ENCODE data around the gene RNF207. TPM values are rescaled to one million over a fixed set of nuclear protein-coding genes. Genes with fewer than 3 reads are reported as not detected.
A peak's percentile ranks its signal among the peaks of the same experiment; 100 is the strongest.

RNF207 gene
- total RNA-seq, 1 experiment from 2014 or later: 9.2 TPM

DNA sequence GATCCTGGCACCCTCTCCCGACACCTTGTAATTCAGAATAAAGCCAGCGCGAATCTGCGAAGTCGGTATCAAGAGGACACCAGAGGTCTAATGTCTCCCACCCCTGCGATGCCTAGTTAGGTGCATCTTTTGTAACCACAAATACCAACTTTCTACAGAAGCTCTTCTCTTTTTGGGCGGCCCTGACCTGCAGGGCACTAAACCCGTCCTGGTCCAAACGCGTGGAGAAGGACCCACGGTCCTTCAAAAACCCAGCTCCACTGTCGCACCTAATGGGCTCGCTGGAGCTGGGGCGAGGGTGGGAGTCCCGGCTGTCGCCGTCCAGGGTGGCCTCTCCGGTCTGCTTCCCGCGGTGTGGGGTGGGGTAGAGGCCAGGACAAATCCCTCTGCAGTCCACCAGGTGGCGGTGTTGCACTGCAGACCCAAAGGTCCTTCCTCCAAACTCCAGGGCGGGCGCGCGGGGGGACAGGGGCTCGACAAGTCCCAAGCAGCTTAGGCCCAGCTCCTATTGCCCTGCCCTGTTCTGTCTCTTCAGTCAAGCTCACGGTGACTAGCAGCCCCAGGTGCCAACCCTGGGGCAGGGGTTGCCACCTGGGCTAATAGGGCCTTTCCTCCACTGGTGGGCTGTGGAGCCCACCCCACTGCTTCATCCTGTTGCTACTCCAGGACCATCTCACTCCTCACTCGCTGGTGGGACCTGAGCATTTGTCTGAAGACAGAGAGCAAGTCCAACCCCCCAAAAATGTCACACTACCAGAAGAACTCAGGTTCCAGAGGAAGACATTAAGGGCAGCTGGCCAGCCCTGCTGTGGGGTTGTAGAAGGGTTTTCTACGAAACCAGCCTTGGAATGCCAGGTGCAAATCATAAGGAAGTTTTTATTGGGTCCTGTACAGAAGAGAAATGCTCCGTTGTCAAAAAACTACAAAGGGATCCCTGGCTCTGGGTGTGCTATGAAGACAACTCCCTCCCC lies 40.9 kb downstream of the RNF207 start (continued):
- TF ChIP-seq, protein P1, sequence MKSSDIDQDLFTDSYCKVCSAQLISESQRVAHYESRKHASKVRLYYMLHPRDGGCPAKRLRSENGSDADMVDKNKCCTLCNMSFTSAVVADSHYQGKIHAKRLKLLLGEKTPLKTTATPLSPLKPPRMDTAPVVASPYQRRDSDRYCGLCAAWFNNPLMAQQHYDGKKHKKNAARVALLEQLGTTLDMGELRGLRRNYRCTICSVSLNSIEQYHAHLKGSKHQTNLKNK (CRISPR knock-in tag; IDR thresholded peaks at IDR 0.05): peak; percentile 5; the same call in 1 of the 2 replicates
- TF ChIP-seq ZNF317 (CRISPR knock-in tag; IDR thresholded peaks at IDR 0.05; ENCODE audit: borderline replicate concordance, low read depth): no peak
- TF ChIP-seq ZNF396 (CRISPR knock-in tag; IDR thresholded peaks at IDR 0.05; ENCODE audit: borderline replicate concordance): no peak
- peak; percentile 56; the same call in 1 of the 2 replicates for TF ChIP-seq ZNF416 (CRISPR knock-in tag; IDR thresholded peaks at IDR 0.05)
- TF ChIP-seq TEAD1 (CRISPR knock-in tag; IDR thresholded peaks at IDR 0.05): peak; percentile 51; the same call in 1 of the 2 replicates
- peak; percentile 79 for TF ChIP-seq ZNF423 (CRISPR knock-in tag; IDR thresholded peaks at IDR 0.05)
- 0 out of 2 replicates have a peak, but pooled peaks have one; percentile 26 for TF ChIP-seq ZNF263 (CRISPR knock-in tag; IDR thresholded peaks at IDR 0.05; ENCODE audit: low read depth)
- TF ChIP-seq SP1 (CRISPR knock-in tag; conservative IDR thresholded peaks at IDR 0.05): peak; percentile 38; the same call in 1 of the 2 replicates
- TF ChIP-seq, protein P2, sequence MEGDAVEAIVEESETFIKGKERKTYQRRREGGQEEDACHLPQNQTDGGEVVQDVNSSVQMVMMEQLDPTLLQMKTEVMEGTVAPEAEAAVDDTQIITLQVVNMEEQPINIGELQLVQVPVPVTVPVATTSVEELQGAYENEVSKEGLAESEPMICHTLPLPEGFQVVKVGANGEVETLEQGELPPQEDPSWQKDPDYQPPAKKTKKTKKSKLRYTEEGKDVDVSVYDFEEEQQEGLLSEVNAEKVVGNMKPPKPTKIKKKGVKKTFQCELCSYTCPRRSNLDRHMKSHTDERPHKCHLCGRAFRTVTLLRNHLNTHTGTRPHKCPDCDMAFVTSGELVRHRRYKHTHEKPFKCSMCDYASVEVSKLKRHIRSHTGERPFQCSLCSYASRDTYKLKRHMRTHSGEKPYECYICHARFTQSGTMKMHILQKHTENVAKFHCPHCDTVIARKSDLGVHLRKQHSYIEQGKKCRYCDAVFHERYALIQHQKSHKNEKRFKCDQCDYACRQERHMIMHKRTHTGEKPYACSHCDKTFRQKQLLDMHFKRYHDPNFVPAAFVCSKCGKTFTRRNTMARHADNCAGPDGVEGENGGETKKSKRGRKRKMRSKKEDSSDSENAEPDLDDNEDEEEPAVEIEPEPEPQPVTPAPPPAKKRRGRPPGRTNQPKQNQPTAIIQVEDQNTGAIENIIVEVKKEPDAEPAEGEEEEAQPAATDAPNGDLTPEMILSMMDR (IDR thresholded peaks at IDR 0.05): peak; percentile 99
- TF ChIP-seq CREM (CRISPR knock-in tag; IDR thresholded peaks at IDR 0.05): 0 out of 2 replicates have a peak, but pooled peaks have one; percentile 24

DNA sequence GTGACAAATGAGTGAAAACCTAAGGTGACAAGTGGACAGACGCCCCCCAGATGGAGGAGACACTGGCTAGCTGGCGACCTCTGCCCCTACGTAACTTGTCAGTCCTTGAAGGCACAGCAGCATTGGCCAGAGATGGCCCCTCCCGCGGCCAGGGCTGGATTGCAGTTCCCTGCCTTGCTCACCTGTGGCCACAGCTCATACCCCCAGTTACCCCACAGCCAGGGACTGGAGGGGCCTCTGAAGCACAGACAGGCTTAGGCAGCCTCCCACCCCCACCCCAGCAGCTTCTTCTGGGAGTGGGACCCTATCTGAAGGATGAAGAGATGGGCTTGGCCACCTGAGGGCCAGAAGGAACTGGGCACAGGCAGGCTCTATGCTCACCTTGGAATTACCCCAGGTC lies 41.7 kb downstream of the RNF207 start:
- Mint-ChIP-seq H3K4me3 (no peak overlapping the region), H3K27me3 (ENCODE audit: low read depth) (peaks cover 61% of the 10 kb centered on the region), H3K27ac (no peak overlapping the region), H3K4me1 (peaks cover 20% of the 10 kb centered on the region), H3K9me3 (no peaks in the 10 kb centered on the region), H3K36me3 (no peaks in the 10 kb centered on the region)
- ChIA-PET POLR2A (interaction anchor here (0.6 to 4.8 kb wide), 5 partner anchors 10 to 392 kb away, joined by 3 to 22 read pairs (median 3); partner anchors contain the start of gene ICMT), CTCF (interaction anchor here (0.6 to 21.4 kb wide), 25 partner anchors 12 to 609 kb away, joined by 3 to 489 read pairs (median 8); partner anchors contain the start of genes ACOT7, GPR153, HES2 and ICMT)
- DNase-seq (ENCODE audit: low spot score) (no peak), ATAC-seq (no peak)
- no peak; the same call in 1 of the 2 replicates for TF ChIP-seq CREB1 (CRISPR knock-in tag; IDR thresholded peaks at IDR 0.05)
- TF ChIP-seq ZNF416 (CRISPR knock-in tag; IDR thresholded peaks at IDR 0.05): 0 out of 2 replicates have a peak, but pooled peaks have one; percentile 6

DNA sequence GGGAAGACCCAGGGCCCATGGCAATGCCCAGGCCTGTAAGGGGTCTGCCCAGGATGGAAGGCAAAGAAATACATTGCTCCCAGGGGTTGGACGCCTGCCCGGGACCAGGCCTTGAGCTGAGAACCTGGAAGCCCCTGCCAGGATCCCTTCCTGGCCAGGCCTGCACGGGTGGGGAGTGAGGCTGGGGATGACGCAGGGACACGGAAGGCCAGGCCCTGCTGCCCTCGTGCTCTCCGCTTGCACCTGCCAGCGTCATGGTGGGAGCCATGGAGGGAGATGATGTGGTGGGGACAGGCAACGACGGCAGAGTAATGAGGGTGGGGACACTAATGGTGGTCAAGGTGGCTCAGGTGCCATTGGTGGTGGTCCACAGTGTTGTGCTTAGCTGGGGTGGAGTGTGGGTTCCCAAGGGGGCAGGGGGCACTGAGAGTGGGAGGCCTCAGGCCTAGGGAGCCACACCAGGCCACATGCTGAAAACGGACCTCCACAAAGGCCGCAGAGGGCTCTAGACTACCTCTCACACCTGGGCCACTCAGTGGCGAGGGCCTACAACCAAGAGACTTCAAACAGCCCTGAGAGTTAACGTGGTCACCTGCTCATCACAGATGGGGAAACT lies 42.4 kb downstream of the RNF207 start:
- no peaks in the 10 kb centered on the region for H3K9me3 Mint-ChIP-seq
- H3K27ac Mint-ChIP-seq: no peak overlapping the region
- no peak for DNase-seq (ENCODE audit: low spot score)
- peaks cover 16% of the 10 kb centered on the region for H3K4me1 Mint-ChIP-seq
- H3K36me3 Mint-ChIP-seq: no peaks in the 10 kb centered on the region
- peak overlapping the region; percentile 57 for H3K4me3 Mint-ChIP-seq
- no peak for ATAC-seq
- H3K27me3 Mint-ChIP-seq (ENCODE audit: low read depth): peaks cover 59% of the 10 kb centered on the region
- ChIA-PET POLR2A (interaction anchor here (0.9 to 4.8 kb wide), 3 partner anchors 11 to 111 kb away, joined by 3 to 22 read pairs (median 5); partner anchors contain the start of gene ICMT), CTCF (interaction anchor here (0.6 to 21.4 kb wide), 18 partner anchors 12 to 609 kb away, joined by 3 to 489 read pairs (median 8); partner anchors contain the start of genes GPR153, HES2, ICMT and RNF207)
- TF ChIP-seq FOXK1 (CRISPR knock-in tag; IDR thresholded peaks at IDR 0.05): 0 out of 2 replicates have a peak, but pooled peaks have one; percentile 7
- TF ChIP-seq, protein P3, sequence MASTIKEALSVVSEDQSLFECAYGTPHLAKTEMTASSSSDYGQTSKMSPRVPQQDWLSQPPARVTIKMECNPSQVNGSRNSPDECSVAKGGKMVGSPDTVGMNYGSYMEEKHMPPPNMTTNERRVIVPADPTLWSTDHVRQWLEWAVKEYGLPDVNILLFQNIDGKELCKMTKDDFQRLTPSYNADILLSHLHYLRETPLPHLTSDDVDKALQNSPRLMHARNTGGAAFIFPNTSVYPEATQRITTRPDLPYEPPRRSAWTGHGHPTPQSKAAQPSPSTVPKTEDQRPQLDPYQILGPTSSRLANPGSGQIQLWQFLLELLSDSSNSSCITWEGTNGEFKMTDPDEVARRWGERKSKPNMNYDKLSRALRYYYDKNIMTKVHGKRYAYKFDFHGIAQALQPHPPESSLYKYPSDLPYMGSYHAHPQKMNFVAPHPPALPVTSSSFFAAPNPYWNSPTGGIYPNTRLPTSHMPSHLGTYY (CRISPR knock-in tag; IDR thresholded peaks at IDR 0.05): no peak
- TF ChIP-seq, protein P4, sequence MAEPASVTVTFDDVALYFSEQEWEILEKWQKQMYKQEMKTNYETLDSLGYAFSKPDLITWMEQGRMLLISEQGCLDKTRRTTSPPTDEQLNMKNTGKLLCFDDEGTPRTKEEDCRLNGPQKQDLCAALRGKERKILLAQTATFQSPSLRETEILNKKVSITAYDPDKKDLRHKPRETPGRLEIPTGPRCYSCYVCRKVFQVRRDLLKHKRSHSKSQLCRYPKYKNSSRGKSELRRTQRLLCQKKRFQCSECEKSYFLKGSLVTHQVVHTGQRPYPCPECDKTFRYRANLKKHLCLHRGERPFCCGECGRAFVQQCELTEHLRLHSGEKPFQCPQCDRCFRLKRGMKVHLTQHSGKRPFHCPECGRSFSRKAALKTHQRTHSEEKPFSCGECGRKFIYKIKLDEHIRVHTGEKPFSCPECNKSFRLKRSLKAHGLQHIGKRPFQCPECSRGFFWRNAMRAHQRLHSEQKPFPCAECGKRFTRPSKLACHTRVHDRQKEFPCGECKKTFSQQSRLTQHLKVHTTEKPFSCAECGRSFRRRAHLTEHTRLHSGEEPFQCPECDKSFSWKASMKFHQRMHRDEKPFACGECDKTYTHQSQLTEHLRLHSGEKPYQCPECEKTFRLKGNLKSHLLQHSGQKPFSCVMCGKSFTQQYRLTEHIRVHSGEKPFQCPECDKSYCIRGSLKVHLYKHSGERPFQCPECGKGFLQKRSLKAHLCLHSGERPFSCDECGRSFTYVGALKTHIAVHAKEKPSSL (CRISPR knock-in tag; conservative IDR thresholded peaks at IDR 0.05): 0 out of 2 replicates have a peak, but pooled peaks have one; percentile 38
- TF ChIP-seq, protein P5, sequence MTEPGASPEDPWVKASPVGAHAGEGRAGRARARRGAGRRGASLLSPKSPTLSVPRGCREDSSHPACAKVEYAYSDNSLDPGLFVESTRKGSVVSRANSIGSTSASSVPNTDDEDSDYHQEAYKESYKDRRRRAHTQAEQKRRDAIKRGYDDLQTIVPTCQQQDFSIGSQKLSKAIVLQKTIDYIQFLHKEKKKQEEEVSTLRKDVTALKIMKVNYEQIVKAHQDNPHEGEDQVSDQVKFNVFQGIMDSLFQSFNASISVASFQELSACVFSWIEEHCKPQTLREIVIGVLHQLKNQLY (CRISPR knock-in tag; IDR thresholded peaks at IDR 0.05): no peak
- TF ChIP-seq, protein P6, sequence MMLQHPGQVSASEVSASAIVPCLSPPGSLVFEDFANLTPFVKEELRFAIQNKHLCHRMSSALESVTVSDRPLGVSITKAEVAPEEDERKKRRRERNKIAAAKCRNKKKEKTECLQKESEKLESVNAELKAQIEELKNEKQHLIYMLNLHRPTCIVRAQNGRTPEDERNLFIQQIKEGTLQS (CRISPR knock-in tag; conservative IDR thresholded peaks at IDR 0.05): no peak
- no peak for TF ChIP-seq ATF1 (CRISPR knock-in tag; IDR thresholded peaks at IDR 0.05)
- no peak for TF ChIP-seq NR2C2 (CRISPR knock-in tag; IDR thresholded peaks at IDR 0.05)
- no peak for TF ChIP-seq ETV6 (CRISPR knock-in tag; IDR thresholded peaks at IDR 0.05)
- TF ChIP-seq, protein P7, sequence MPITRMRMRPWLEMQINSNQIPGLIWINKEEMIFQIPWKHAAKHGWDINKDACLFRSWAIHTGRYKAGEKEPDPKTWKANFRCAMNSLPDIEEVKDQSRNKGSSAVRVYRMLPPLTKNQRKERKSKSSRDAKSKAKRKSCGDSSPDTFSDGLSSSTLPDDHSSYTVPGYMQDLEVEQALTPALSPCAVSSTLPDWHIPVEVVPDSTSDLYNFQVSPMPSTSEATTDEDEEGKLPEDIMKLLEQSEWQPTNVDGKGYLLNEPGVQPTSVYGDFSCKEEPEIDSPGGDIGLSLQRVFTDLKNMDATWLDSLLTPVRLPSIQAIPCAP (CRISPR knock-in tag; IDR thresholded peaks at IDR 0.05): no peak
- TF ChIP-seq MYBL2 (CRISPR knock-in tag; IDR thresholded peaks at IDR 0.05): no peak
- TF ChIP-seq NR3C1 (CRISPR knock-in tag; conservative IDR thresholded peaks at IDR 0.05; ENCODE audit: low read depth): no peak
- TF ChIP-seq CREM (CRISPR knock-in tag; IDR thresholded peaks at IDR 0.05): no peak

Measured in WTC11 (cell line).